Upper lobe of left lung (tissue), 6 donors: ENCODE results near the gene ASTN1. TPM values are rescaled to one million over a fixed set of nuclear protein-coding genes. Genes with fewer than 3 reads are reported as not detected.

ENCODE experiments used
- ATAC-seq, 2 donors: fragments of 200-7000 bp; cut with Tn5 transposase; one replicate each; pipeline ENCODE4 v1.9.1; 2022; ENCODE audit warnings: mild to moderate bottlenecking in 2 of 2, moderate library complexity in 2 of 2; ENCODE audit not compliant: low FRiP score in 2 of 2
- DNase-seq, 2 donors: peaks; one replicate each; pipeline ENCODE4 v3.0.0-alpha.2; 2019 to 2020
- H3K27ac ChIP-seq, 4 donors: fragments of 200-600 bp; sonication (generic); one replicate each; pipeline ENCODE4 v1.5.1; 2016 to 2019
- H3K27me3 ChIP-seq, 4 donors: fragments of 200-600 bp; sonication (generic); one replicate each; pipeline ENCODE4 v1.5.1; 2017 to 2019
- H3K36me3 ChIP-seq, 4 donors: fragments of 200-600 bp; sonication (generic); one replicate each; pipeline ENCODE4 v1.5.1; 2016 to 2019
- H3K4me1 ChIP-seq, 4 donors: fragments of 200-600 bp; sonication (generic); one replicate each; pipeline ENCODE4 v1.5.1; 2018 to 2019
- H3K4me3 ChIP-seq, 4 donors: fragments of 200-600 bp; sonication (generic); one replicate each; pipeline ENCODE4 v1.5.1; 2017 to 2019; ENCODE audit warnings: mild to moderate bottlenecking in 2 of 4, moderate library complexity in 1 of 4
- H3K9me3 ChIP-seq, 4 donors: fragments of 200-600 bp; sonication (generic); one replicate each; pipeline ENCODE4 v1.5.1; 2018 to 2019
- CTCF ChIP-seq, 6 experiments: fragments of 450-650 bp in 4 of 6; fragments of 200-600 bp in 2 of 6; sonication (generic) in 2 of 6; IDR thresholded peaks; one replicate each; pipeline ENCODE4 v1.5.1; 2016 to 2019; ENCODE audit warnings: antibody characterized with exemption in 6 of 6
- EP300 ChIP-seq, 4 donors: sonication (generic); formaldehyde crosslinking; IDR thresholded peaks; one replicate each; pipeline ENCODE4 v1.5.1; 2017; ENCODE audit warnings: antibody characterized with exemption in 4 of 4, control low read depth in 2 of 4
- POLR2A ChIP-seq, 4 donors: fragments of 450-650 bp; IDR thresholded peaks; one replicate each; pipeline ENCODE4 v1.5.1; 2016 to 2017; ENCODE audit warnings: antibody characterized with exemption in 4 of 4, mild to moderate bottlenecking in 2 of 4
- POLR2AphosphoS5 ChIP-seq, 2 donors: sonication (generic); formaldehyde crosslinking; IDR thresholded peaks; one replicate each; pipeline ENCODE4 v1.5.1; 2017; ENCODE audit warnings: antibody characterized with exemption in 2 of 2
- WGBS, 2 donors: methylation state at CpG; one replicate each; pipeline ENCODE4 v1.1.5; 2017 to 2018; 5-methylcytosine and 5-hydroxymethylcytosine counted together
- total RNA-seq, 6 donors: library from RNA; depleted of rRNA in 4 of 6; stranded (reverse); fragments of >200 nt in 4 of 6; gene quantifications; one replicate each; pipeline versions ENCODE4 v1.1.0 to v1.2.1, GENCODE V29; 2016 to 2021
- donor health status: DM: no; HTN: no; CAD: no; lungs with moderate emphysema.
- donor health status: DM: no; HTN: yes; CAD: no; lungs with severe emphysema.

The ASTN1 gene
- total RNA-seq, 6 donors from 2014 or later: 0.15 to 1.0 (median 0.32) TPM; not detected in 2

- DNase-seq (no peak), ATAC-seq (no peak)
- Histone ChIP-seq H3K36me3 (no peaks in the 10 kb centered on the region), H3K4me3 (no peak overlapping the region), H3K27me3 (no peaks in the 10 kb centered on the region), H3K9me3 (no peaks in the 10 kb centered on the region), H3K4me1 (no peaks in the 10 kb centered on the region), H3K27ac (no peak overlapping the region)
- TF ChIP-seq EP300 (IDR thresholded peaks at IDR 0.05): no peak
- no peak for TF ChIP-seq POLR2AphosphoS5 (IDR thresholded peaks at IDR 0.05)
- no peak for TF ChIP-seq CTCF (IDR thresholded peaks at IDR 0.05)
- no peak for TF ChIP-seq POLR2A (IDR thresholded peaks at IDR 0.05)
- 52 to 58% methylated on average over 2 of the region's 2 CpGs for WGBS, 2 donors
Measured at GRCh38 chr1:177065430-177065829, 99.1 kb downstream of the ASTN1 start.

GRCh38 chr1:177063648-177064047 lies 100.9 kb downstream of the ASTN1 start:
- no peaks in the 10 kb centered on the region for H3K36me3 ChIP-seq
- ATAC-seq (no peak), DNase-seq (no peak)
- 83% methylated on average over 6 of the region's 6 CpGs for WGBS, 2 donors
- H3K27ac ChIP-seq: no peak overlapping the region
- H3K9me3 ChIP-seq: no peaks in the 10 kb centered on the region
- no peaks in the 10 kb centered on the region for H3K27me3 ChIP-seq
- H3K4me1 ChIP-seq: no peaks in the 10 kb centered on the region
- H3K4me3 ChIP-seq: no peak overlapping the region
- TF ChIP-seq CTCF (IDR thresholded peaks at IDR 0.05): no peak
- no peak for TF ChIP-seq POLR2A (IDR thresholded peaks at IDR 0.05)
- TF ChIP-seq POLR2AphosphoS5 (IDR thresholded peaks at IDR 0.05): no peak
- no peak for TF ChIP-seq EP300 (IDR thresholded peaks at IDR 0.05)

- Histone ChIP-seq H3K4me1 (no peaks in the 10 kb centered on the region), H3K27ac (no peak overlapping the region), H3K9me3 (no peaks in the 10 kb centered on the region), H3K4me3 (no peak overlapping the region), H3K27me3 (no peaks in the 10 kb centered on the region), H3K36me3 (no peaks in the 10 kb centered on the region)
- no peak for DNase-seq
- no peak for ATAC-seq
- no peak for TF ChIP-seq CTCF (IDR thresholded peaks at IDR 0.05)
- no peak for TF ChIP-seq POLR2A (IDR thresholded peaks at IDR 0.05)
- no peak for TF ChIP-seq EP300 (IDR thresholded peaks at IDR 0.05)
- TF ChIP-seq POLR2AphosphoS5 (IDR thresholded peaks at IDR 0.05): no peak
Measured at GRCh38 chr1:177054542-177054941, 110.0 kb downstream of the ASTN1 start.

- 79 to 82% methylated on average over 3 of the region's 3 CpGs for WGBS, 2 donors
- Histone ChIP-seq H3K9me3 (no peaks in the 10 kb centered on the region), H3K36me3 (no peaks in the 10 kb centered on the region), H3K27ac (no peak overlapping the region), H3K27me3 (no peaks in the 10 kb centered on the region), H3K4me1 (no peaks in the 10 kb centered on the region), H3K4me3 (no peak overlapping the region)
- TF ChIP-seq POLR2A (IDR thresholded peaks at IDR 0.05) (no peak), POLR2AphosphoS5 (IDR thresholded peaks at IDR 0.05) (no peak), CTCF (IDR thresholded peaks at IDR 0.05) (no peak), EP300 (IDR thresholded peaks at IDR 0.05) (no peak)
- ATAC-seq (no peak), DNase-seq (no peak)
Measured at GRCh38 chr1:177053648-177054047, 110.9 kb downstream of the ASTN1 start.

- Histone ChIP-seq H3K4me1 (no peaks in the 10 kb centered on the region), H3K27ac (no peak overlapping the region), H3K4me3 (no peak overlapping the region), H3K9me3 (no peaks in the 10 kb centered on the region), H3K36me3 (no peaks in the 10 kb centered on the region), H3K27me3 (no peaks in the 10 kb centered on the region)
- ATAC-seq: no peak
- TF ChIP-seq POLR2AphosphoS5 (IDR thresholded peaks at IDR 0.05) (no peak), POLR2A (IDR thresholded peaks at IDR 0.05) (no peak), EP300 (IDR thresholded peaks at IDR 0.05) (no peak), CTCF (IDR thresholded peaks at IDR 0.05) (no peak)
- WGBS, 2 donors: 43 to 66% methylated on average over 3 to 4 of the region's 4 CpGs
- DNase-seq: no peak
Measured at GRCh38 chr1:177048314-177049069, 116.0 kb downstream of the ASTN1 start.
